KBM-7 (cell line): Measurements from ENCODE around the gene HSD17B1.

Experiments
- DNase-seq: peaks from one replicate; pipeline ENCODE4 v3.0.0-alpha.2; 2015
- in situ Hi-C: fragments of 300-500 bp; cut with MboI; formaldehyde crosslinking; loops from 2 replicates; pipeline ENCODE4 v1.14.3; 2020; ENCODE audit warnings: low sequenced_read_pairs, low pct_unique_long_range_greater_than_20kb, mixed read lengths

The HSD17B1 gene

GRCh38 chr17:42562388-42563142 lies 9.8 kb downstream of the HSD17B1 start:
- in situ Hi-C loops = no loop called here
- DNase-seq = no peak

DNA sequence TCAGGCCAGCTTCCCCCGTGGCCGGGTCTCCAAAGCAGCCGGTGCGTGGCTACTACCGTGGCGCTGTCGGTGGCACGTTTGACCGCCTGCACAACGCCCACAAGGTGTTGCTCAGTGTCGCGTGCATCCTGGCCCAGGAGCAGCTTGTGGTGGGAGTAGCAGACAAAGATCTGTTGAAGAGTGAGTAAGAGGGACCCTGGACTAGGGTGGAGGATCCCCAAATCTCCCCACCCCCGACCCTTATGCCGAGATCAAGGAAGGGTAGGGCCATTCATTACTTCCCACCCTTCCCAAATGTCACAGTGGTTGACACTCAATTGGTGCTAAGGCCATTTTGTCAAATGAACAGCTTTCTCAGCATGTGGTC lies 10.4 kb downstream of the HSD17B1 start:
- DNase-seq = peak; percentile 35
- in situ Hi-C loops = no loop called here

DNA sequence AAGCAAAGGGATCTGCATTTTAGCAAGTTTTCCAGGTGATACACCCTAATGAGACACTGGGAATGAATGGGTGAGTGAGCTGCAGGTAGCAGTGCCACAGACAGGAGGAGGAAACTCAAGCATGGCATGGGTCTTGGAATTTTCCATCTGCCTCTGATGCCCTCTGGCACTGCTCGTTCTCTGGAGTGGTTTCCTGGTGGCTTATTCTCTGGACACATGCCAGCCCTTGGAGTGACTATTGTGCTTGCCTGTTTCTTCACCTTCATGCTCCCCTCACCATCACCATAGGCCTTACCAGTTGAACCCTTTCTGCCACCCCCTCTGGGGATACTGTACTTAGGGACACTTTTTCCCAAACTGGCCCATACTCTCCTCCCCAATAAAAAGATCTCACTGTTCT lies 10.8 kb downstream of the HSD17B1 start:
- in situ Hi-C loops = no loop called here

DNA sequence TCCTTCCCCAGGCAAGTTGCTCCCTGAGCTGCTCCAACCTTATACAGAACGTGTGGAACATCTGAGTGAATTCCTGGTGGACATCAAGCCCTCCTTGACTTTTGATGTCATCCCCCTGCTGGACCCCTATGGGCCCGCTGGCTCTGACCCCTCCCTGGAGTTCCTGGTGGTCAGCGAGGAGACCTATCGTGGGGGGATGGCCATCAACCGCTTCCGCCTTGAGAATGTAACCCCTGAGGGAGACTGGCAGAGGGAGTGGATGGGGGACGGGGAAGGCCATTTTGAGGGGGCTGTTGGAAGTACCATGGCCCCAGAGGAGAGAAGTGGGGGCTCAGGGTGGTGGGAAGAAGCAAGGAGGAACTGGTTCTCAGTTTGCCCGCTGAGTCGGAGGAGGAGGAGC lies 11.2 kb downstream of the HSD17B1 start:
- in situ Hi-C loops = no loop called here
- no peak for DNase-seq

More for the DNA sequence above, 10.8 kb downstream of the HSD17B1 start:
- no peak for DNase-seq

DNA sequence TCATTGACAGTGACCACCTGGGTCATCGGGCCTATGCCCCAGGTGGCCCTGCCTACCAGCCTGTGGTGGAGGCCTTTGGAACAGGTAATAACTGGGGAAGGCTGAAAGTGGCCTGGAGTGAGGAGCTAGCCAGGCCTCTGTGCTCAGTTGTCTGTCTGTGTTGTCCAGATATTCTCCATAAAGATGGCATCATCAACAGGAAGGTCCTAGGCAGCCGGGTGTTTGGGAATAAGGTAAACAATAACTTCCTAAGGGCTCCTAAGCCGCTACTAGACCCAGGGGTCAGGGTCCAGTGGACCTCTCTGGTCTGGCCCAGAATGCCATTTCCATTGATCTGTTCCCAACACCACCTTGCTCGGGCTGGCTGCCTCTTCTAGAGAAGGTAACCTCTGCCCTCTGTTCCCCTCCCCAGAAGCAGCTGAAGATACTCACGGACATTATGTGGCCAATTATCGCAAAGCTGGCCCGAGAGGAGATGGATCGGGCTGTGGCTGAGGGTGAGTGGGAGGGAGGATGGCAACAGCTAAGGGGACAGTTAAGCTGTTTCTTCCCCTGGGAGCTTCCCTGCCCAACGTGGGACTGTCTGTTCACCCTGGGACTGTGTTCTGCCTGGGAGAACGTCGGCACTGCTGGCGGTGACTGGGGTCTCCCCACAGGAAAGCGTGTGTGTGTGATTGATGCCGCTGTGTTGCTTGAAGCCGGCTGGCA lies 12.2 kb downstream of the HSD17B1 start:
- in situ Hi-C loops = no loop called here
- no peak for DNase-seq

DNA sequence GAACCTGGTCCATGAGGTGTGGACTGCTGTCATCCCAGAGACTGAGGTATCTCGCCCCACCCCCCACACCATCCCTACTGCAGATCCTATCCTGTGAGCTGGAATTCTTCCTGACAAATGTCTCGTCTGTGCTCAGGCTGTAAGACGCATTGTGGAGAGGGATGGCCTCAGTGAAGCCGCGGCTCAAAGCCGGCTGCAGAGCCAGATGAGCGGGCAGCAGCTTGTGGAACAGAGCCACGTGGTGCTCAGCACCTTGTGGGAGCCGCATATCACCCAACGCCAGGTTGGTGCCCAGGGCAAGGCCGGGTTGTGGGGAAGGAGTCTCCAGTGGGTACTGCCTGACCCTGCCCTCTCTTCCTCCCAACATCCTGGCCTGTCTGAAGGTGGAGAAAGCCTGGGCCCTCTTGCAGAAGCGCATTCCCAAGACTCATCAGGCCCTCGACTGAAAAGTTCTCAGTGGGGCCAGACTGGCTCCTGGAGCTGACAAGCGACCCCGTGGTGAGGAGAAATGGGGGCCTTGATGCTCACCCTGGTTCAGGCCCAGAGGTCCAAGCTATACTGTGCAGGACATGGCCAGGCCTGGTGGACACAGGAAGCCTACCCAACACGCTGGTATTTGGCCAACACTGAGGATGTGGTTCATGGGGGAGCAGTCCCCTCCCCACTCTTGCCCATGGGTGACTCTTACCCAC lies 12.9 kb downstream of the HSD17B1 start:
- in situ Hi-C loops = no loop called here
- no peak for DNase-seq

DNA sequence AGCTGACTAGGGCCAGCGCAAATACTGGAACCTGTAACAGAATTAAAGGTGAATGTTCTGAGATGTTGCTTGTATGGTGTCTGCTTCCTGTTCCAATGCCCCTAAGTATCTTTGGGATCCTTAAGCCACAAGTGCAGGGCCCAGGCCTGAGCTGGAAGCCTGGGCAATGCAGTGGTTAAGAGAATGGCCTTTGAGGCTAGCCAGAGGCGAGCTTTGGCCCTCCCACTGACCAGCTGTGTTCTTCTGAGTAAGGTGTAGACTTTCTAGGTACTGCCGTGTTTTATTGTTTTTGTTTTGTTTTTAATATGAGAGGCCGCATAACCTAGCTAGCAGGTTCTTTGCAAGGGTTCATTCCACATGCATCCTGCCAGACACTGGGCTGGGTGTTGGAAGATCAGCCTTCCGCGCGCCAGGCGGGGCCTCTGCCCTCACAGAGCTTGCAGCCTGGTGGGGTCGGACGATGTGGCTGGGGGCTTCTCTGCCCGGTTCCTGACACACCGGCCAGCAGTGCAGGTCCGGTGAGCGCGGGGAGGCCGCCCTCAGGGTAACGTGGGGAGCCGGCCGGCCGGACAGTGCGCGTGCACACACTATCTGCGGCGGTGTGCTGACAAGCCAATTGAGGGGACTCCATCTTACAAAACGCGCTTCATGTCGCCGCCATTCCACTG lies 13.6 kb downstream of the HSD17B1 start:
- in situ Hi-C loops = no loop called here
- no peak for DNase-seq

GRCh38 chr17:42566883-42567573 lies 14.3 kb downstream of the HSD17B1 start, which contains the start of gene MLX:
Gene MLX (plus strand): TSS chr17:42567100. CDS start chr17:42567125, 25 bp downstream.
- DNase-seq = peak; percentile 87
- in situ Hi-C loops = no loop called here

- in situ Hi-C loops = no loop called here
- no peak for DNase-seq
Measured at GRCh38 chr17:42568341-42569111, 15.8 kb downstream of the HSD17B1 start.

DNA sequence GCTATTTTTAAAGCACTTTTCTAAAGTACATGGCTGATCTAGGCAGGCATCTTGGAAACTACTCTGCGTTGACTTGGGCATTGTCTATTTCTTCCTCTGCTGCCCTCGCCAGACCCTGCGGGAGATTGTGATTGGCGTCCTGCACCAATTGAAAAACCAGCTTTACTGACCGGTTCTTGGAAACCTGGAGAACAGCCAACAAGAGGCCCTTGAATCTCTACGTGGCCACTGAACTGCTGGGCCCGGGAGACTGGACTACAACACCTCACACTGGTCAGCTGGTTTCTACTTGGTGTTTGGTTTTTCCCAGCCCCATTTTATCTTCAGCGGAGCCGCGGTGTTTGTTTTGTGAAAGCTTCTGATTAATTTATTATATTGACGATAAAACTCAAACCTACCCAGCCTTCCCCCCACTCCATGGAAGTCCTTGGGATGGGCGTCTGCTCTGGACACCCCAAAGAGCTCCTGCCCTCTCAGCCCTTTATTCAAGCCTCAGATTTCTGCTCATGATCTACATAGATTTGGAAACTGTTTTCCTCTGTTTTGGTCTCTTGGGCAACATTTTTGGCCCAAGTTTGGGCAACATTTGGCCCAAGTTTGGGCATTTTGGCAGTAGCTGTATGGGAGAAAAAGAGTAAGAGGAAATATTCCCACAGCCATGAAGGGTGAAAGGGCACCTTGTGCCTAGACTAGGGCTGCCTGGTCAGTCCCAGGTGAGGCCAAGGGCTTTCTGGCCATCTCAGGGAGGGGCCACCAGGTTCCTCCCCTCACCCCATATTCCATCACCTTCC lies 18.9 kb downstream of the HSD17B1 start:
- DNase-seq = no peak
- in situ Hi-C loops = no loop called here

- in situ Hi-C loops = no loop called here
- DNase-seq = peak; percentile 47
Measured at GRCh38 chr17:42573095-42573494, 20.4 kb downstream of the HSD17B1 start.

DNA sequence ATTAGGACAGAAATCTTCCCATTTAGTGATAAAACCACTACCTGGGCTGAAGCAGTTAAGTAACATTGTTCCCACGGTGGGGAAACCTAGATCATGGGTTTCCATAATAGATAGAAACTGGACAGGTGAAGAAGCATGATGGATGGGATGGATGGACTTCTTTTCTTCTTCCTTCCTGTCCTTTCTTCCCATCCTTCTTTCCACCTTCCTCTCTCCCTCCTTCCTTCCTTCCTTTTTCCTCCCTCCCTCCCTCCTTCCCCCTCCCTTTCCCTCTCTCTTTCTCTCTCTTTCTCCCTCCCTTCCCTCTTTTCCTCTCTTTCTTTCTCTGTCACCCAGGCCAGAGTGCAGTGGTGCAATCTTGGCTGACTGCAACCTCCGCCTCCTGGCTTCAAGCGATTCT lies 21.7 kb downstream of the HSD17B1 start:
- in situ Hi-C loops = no loop called here
- no peak for DNase-seq

DNA sequence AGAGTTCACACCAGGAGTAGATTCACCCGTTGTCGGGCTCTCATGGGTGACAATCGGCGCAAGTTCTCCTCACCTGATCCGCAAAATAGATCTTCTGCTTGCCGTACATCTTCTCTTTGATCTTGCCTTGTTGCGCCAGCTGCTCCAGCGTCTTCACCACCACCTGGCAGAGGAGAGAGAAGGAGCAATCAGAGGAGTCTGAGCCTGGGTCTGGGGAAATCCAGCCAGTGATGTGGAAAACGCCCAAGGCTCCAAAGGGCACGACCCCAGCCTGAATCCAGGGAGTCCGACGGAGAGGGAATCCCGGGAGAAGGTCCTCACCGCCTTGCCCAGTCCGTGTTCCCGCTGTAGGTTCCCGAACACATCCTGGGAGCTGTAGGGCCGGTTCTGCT lies 24.4 kb downstream of the HSD17B1 start:
- in situ Hi-C loops = loop anchor here (25.0 kb wide), 1 partner anchor 360 kb away; no protein-coding TSS in a partner anchor
- DNase-seq = no peak

GRCh38 chr17:42577532-42578281 lies 25.0 kb downstream of the HSD17B1 start, which contains the start of gene PSMC3IP:
Gene PSMC3IP (minus strand): TSS chr17:42577729. CDS start chr17:42577686, 43 bp downstream.
- in situ Hi-C loops = loop anchor here (25.0 kb wide), 1 partner anchor 360 kb away; no protein-coding TSS in a partner anchor
- DNase-seq = peak; percentile 97

- in situ Hi-C loops = loop anchor here (25.0 kb wide), 1 partner anchor 359 kb away; no protein-coding TSS in a partner anchor
- DNase-seq = peak; percentile 90
Measured at GRCh38 chr17:42578282-42578869, 25.7 kb downstream of the HSD17B1 start.
